GM21576 (cell line): Measurements from ENCODE around the gene REC8.
"Not testable (repeated sequence)": the region's sequence is repeated elsewhere in the genome, so short reads cannot be mapped to it uniquely, and the experiment has no call there.

Experiments used
- ATAC-seq: cut with Tn5 transposase; IDR thresholded peaks from one replicate; pipeline ENCODE4 v1.9.1; 2021; ENCODE audit warnings: mild to moderate bottlenecking, moderate library complexity; ENCODE audit not compliant: unreplicated experiment

REC8 gene

GRCh38 chr14:24203249-24203886 lies 31.5 kb downstream of the REC8 start:
- not testable (repeated sequence) for ATAC-seq

GRCh38 chr14:24204163-24205146 lies 32.6 kb downstream of the REC8 start:
- ATAC-seq, result no peak

- ATAC-seq, result no peak
Observed at GRCh38 chr14:24206260-24207103, 34.6 kb downstream of the REC8 start.

- ATAC-seq, result no peak
Observed at GRCh38 chr14:24207104-24207551, 35.2 kb downstream of the REC8 start.

GRCh38 chr14:24207625-24208024 lies 35.7 kb downstream of the REC8 start:
- no peak for ATAC-seq

- ATAC-seq, result no peak
Observed at GRCh38 chr14:24211311-24211710, 39.4 kb downstream of the REC8 start.

- ATAC-seq, result peak; percentile 75
Observed at GRCh38 chr14:24212924-24213865, 41.3 kb downstream of the REC8 start, which contains the start of gene CHMP4A. Gene CHMP4A (minus strand): TSS chr14:24213488. CDS start chr14:24213439, 49 bp downstream.

- no peak for ATAC-seq
Observed at GRCh38 chr14:24213866-24214662, 42.2 kb downstream of the REC8 start.

GRCh38 chr14:24215495-24216344 lies 43.8 kb downstream of the REC8 start, which contains the start of gene MDP1:
Gene MDP1 (minus strand): TSS chr14:24216066. CDS start chr14:24215955, 111 bp downstream.
- peak; percentile 60 for ATAC-seq

- ATAC-seq, result no peak
Observed at GRCh38 chr14:24216345-24216699, 44.4 kb downstream of the REC8 start.

GRCh38 chr14:24216876-24217275 lies 45.0 kb downstream of the REC8 start:
- ATAC-seq, result not testable (repeated sequence)

GRCh38 chr14:24219080-24219479 lies 47.2 kb downstream of the REC8 start:
- no peak for ATAC-seq

- no peak for ATAC-seq
Observed at GRCh38 chr14:24219521-24219920, 47.6 kb downstream of the REC8 start.

GRCh38 chr14:24222987-24223386 lies 51.1 kb downstream of the REC8 start:
- not testable (repeated sequence) for ATAC-seq

- ATAC-seq, result no peak
Observed at GRCh38 chr14:24224618-24225071, 52.8 kb downstream of the REC8 start.

- ATAC-seq, result no peak
Observed at GRCh38 chr14:24226473-24226872, 54.6 kb downstream of the REC8 start.

- no peak for ATAC-seq
Observed at GRCh38 chr14:24228902-24229301, 57.0 kb downstream of the REC8 start.
